Osteoblast (primary cell): Measurements from ENCODE around the gene DIAPH3. TPM values are rescaled to one million over a fixed set of nuclear protein-coding genes. Genes with fewer than 3 reads are reported as not detected.

Experiments
- DNase-seq: peaks from one replicate; pipeline ENCODE4 v3.0.0; 2011; ENCODE audit warnings: low spot score, mixed read lengths; ENCODE audit not compliant: insufficient read length; ENCODE audit errors: missing footprints
- H2AFZ ChIP-seq: 2 replicates; pipeline ENCODE4 v1.6.0; 2011; ENCODE audit warnings: mild to moderate bottlenecking, low read length
- H3K27ac ChIP-seq: 2 replicates; pipeline ENCODE4 v1.5.1; 2011; ENCODE audit warnings: mild to moderate bottlenecking, low read depth, low read length, moderate library complexity
- H3K27me3 ChIP-seq: 2 replicates; pipeline ENCODE4 v1.6.0; 2012; ENCODE audit warnings: mild to moderate bottlenecking, control low read depth, inconsistent platforms, low read length, moderate library complexity; ENCODE audit not compliant: insufficient read depth
- H3K36me3 ChIP-seq: 2 replicates; pipeline ENCODE4 v1.5.1; 2011; ENCODE audit warnings: mild to moderate bottlenecking, low read length, control low read depth, moderate library complexity; ENCODE audit not compliant: insufficient read depth
- H3K4me1 ChIP-seq: 2 replicates; pipeline ENCODE4 v1.5.1; 2011; ENCODE audit warnings: mild to moderate bottlenecking, low read length, control low read depth, moderate library complexity; ENCODE audit not compliant: insufficient read depth
- H3K4me2 ChIP-seq: 2 replicates; pipeline ENCODE4 v1.6.0; 2011; ENCODE audit warnings: mild to moderate bottlenecking, low read length; ENCODE audit not compliant: insufficient read depth
- H3K4me3 ChIP-seq: fragments of 200-600 bp; sonication (generic); 3 replicates; pipeline ENCODE4 v1.5.1; 2012; ENCODE audit warnings: mild to moderate bottlenecking, low read length, inconsistent platforms; ENCODE audit not compliant: insufficient read depth
- H3K79me2 ChIP-seq: 2 replicates; pipeline ENCODE4 v1.6.0; 2012; ENCODE audit warnings: mild to moderate bottlenecking, low read length, control low read depth, inconsistent platforms; ENCODE audit not compliant: insufficient read depth
- H3K9me3 ChIP-seq: 2 replicates; pipeline ENCODE4 v1.5.1; 2011; ENCODE audit warnings: low read depth, low read length, control low read depth
- H4K20me1 ChIP-seq: 2 replicates; pipeline ENCODE4 v1.6.0; 2012; ENCODE audit warnings: mild to moderate bottlenecking, low read length, control low read depth; ENCODE audit not compliant: insufficient read depth
- CTCF ChIP-seq: IDR thresholded peaks from 2 replicates; pipeline ENCODE4 v1.5.1; 2011; ENCODE audit warnings: mild to moderate bottlenecking, low read depth, low read length, moderate library complexity; ENCODE audit errors: extremely low read depth
- total RNA-seq: library from RNA; depleted of rRNA; stranded (reverse); fragments of >200 nt; gene quantifications from 2 replicates; pipeline ENCODE4 v1.2.3, GENCODE V29; 2012

DIAPH3 gene
- total RNA-seq, 1 donor: 8.3 TPM

DNA sequence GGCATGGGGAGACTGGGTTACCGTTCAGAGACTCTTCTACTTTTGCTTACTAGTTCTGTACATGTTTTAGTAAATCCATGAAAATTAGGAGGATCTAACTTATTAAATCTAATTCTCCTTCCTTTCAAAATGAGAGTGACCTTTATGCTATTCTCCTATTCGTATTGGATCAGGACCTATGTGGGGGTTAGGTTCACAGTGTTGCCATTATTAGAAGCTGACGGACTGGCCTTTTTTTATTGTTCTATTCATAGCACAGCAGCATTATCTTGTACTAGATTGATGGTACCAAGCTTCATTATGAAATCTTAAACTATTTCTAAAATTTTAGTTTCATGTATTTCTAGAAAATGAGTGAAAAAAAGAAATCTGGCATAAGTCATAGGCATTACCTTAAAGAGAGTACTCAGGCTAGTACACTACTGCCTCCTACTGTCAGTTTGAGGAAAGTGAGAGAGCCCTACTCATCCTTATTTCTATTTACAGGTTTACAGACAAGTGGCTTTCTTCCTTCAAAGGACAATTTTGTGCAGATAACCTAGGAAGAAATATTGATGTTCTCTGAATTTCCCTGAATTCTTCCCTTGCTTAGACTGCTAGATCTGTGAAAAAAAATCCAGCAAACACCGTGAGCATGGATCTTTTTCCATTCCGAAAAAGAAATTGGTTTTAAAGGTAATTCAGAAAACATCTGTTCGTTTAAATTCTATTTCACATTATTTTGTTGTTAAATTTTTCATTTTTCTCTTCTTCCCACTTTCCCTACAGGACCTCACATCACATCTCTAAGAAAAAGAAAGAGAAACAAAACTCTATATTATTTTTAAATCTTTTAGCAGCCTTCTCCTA is 485.5 kb downstream of the DIAPH3 start:
- Histone ChIP-seq H3K79me2 (no peaks in the 10 kb centered on the region), H2AFZ (no peak overlapping the region), H4K20me1 (no peaks in the 10 kb centered on the region), H3K27me3 (no peaks in the 10 kb centered on the region), H3K36me3 (no peaks in the 10 kb centered on the region), H3K4me2 (no peak overlapping the region), H3K4me1 (peaks cover 8% of the 10 kb centered on the region), H3K9me3 (no peaks in the 10 kb centered on the region), H3K4me3 (no peak overlapping the region), H3K27ac (no peak overlapping the region)
- peak; percentile 81 for TF ChIP-seq CTCF
- peak; percentile 31 for DNase-seq

GRCh38 chr13:59677430-59677829 is 486.3 kb downstream of the DIAPH3 start:
- peaks cover 8% of the 10 kb centered on the region for H3K4me1 ChIP-seq
- no peaks in the 10 kb centered on the region for H3K79me2 ChIP-seq
- H3K36me3 ChIP-seq: no peaks in the 10 kb centered on the region
- no peak for TF ChIP-seq CTCF
- H3K4me3 ChIP-seq: no peak overlapping the region
- no peaks in the 10 kb centered on the region for H3K27me3 ChIP-seq
- DNase-seq: no peak
- no peak overlapping the region for H3K27ac ChIP-seq
- no peak overlapping the region for H3K4me2 ChIP-seq
- H4K20me1 ChIP-seq: no peaks in the 10 kb centered on the region
- H3K9me3 ChIP-seq: no peaks in the 10 kb centered on the region
- H2AFZ ChIP-seq: no peak overlapping the region

DNA sequence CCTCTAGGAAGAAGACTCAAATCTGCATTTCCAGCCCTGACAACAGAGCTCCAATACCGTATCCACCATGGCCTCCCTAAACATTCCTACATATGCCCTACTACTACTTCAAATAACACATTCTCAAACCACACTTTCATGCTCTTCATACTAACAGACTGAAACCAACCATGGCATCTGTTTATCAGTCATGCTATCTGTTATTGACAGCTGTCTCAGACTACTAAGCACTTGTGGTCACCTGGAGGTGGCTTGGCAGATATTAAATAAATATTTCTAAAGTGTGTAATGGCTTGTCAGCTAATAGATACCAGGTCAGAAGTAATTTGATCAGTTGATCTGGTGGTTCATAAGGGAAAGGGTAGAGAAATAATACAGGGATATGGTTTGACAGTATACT is 489.1 kb downstream of the DIAPH3 start:
- DNase-seq: no peak
- TF ChIP-seq CTCF: no peak
- H3K79me2 ChIP-seq: no peaks in the 10 kb centered on the region
- H3K4me2 ChIP-seq: no peak overlapping the region
- H3K36me3 ChIP-seq: no peaks in the 10 kb centered on the region
- H3K4me1 ChIP-seq: peaks cover 4% of the 10 kb centered on the region
- H3K4me3 ChIP-seq: no peak overlapping the region
- no peaks in the 10 kb centered on the region for H3K27me3 ChIP-seq
- H3K27ac ChIP-seq: no peak overlapping the region
- no peaks in the 10 kb centered on the region for H4K20me1 ChIP-seq
- no peak overlapping the region for H2AFZ ChIP-seq
- H3K9me3 ChIP-seq: no peaks in the 10 kb centered on the region

GRCh38 chr13:59673286-59673685 is 490.4 kb downstream of the DIAPH3 start:
- TF ChIP-seq CTCF: no peak
- Histone ChIP-seq H3K79me2 (no peaks in the 10 kb centered on the region), H3K4me3 (no peak overlapping the region), H3K27me3 (no peaks in the 10 kb centered on the region), H3K27ac (no peak overlapping the region), H3K36me3 (no peaks in the 10 kb centered on the region), H2AFZ (no peak overlapping the region), H4K20me1 (no peaks in the 10 kb centered on the region), H3K4me1 (peaks cover 4% of the 10 kb centered on the region), H3K9me3 (no peaks in the 10 kb centered on the region), H3K4me2 (no peak overlapping the region)
- DNase-seq: no peak
